Measurements from ENCODE around the gene PIK3C2G.

Gene PIK3C2G

GRCh38 chr12:18581232-18581962, 320.1 kb downstream of the PIK3C2G start:
- TF ChIP-seq, protein P1, sequence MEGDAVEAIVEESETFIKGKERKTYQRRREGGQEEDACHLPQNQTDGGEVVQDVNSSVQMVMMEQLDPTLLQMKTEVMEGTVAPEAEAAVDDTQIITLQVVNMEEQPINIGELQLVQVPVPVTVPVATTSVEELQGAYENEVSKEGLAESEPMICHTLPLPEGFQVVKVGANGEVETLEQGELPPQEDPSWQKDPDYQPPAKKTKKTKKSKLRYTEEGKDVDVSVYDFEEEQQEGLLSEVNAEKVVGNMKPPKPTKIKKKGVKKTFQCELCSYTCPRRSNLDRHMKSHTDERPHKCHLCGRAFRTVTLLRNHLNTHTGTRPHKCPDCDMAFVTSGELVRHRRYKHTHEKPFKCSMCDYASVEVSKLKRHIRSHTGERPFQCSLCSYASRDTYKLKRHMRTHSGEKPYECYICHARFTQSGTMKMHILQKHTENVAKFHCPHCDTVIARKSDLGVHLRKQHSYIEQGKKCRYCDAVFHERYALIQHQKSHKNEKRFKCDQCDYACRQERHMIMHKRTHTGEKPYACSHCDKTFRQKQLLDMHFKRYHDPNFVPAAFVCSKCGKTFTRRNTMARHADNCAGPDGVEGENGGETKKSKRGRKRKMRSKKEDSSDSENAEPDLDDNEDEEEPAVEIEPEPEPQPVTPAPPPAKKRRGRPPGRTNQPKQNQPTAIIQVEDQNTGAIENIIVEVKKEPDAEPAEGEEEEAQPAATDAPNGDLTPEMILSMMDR (IDR thresholded peaks at IDR 0.05): no peak
- TF ChIP-seq ZFX (IDR thresholded peaks at IDR 0.05; ENCODE audit: borderline replicate concordance): no peak
- H3K27ac ChIP-seq: no peak overlapping the region

DNA sequence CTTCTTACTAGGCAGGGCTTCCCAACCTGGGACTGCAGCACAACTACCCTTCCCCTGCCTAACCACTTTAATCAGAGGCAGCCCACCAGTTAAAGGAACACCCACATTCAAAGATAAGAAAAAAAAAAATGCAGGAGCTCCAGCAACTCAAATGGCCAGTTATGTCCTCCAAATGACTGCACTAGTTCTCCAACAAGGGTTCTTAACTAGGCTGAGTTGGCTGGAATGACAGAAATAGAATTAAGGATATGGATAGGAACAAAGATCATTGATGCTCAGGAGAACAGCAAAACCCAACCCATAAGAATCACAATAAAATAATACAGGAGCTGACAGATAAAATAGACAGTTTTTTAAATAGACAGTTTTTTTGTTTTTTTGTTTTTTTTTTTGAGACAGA, 322.3 kb downstream of the PIK3C2G start:
- TF ChIP-seq ZFX (IDR thresholded peaks at IDR 0.05; ENCODE audit: borderline replicate concordance): no peak
- TF ChIP-seq, protein P1 (IDR thresholded peaks at IDR 0.05): no peak

DNA sequence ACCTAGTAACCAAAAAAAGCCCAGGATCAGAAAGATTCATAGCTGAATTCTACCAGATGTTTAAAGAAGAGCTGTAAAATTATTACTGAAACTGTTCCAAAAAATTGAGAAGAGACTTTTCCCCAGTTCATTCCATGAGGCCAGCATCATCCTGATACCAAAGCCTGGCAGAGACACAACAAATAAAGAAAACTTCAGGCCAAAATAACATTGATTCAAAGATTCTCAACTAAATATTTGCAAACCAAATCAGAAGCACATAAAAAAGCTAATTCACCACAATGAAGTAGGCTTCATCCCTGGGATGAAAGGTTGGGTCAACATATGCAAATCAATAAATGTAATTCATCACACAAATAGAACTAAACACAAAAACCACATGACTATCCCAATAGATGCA, 325.3 kb downstream of the PIK3C2G start:
- no peak overlapping the region for H3K27ac ChIP-seq
- TF ChIP-seq ZFX (IDR thresholded peaks at IDR 0.05; ENCODE audit: borderline replicate concordance): no peak
- TF ChIP-seq, protein P1 (IDR thresholded peaks at IDR 0.05): no peak

More for the DNA sequence above, 322.3 kb downstream of the PIK3C2G start:
- no peak overlapping the region for H3K27ac ChIP-seq

GRCh38 chr12:18589316-18589715, 328.0 kb downstream of the PIK3C2G start:
- H3K27ac ChIP-seq: no peak overlapping the region
- TF ChIP-seq ZFX (IDR thresholded peaks at IDR 0.05; ENCODE audit: borderline replicate concordance): no peak
- TF ChIP-seq, protein P1 (IDR thresholded peaks at IDR 0.05): peak; percentile 40

GRCh38 chr12:18591473-18591872, 330.2 kb downstream of the PIK3C2G start:
- TF ChIP-seq, protein P1 (IDR thresholded peaks at IDR 0.05): no peak
- no peak for TF ChIP-seq ZFX (IDR thresholded peaks at IDR 0.05; ENCODE audit: borderline replicate concordance)

GRCh38 chr12:18595412-18595811, 334.1 kb downstream of the PIK3C2G start:
- no peak overlapping the region for H3K27ac ChIP-seq
- no peak for TF ChIP-seq ZFX (IDR thresholded peaks at IDR 0.05; ENCODE audit: borderline replicate concordance)
- TF ChIP-seq, protein P1 (IDR thresholded peaks at IDR 0.05): no peak

More at GRCh38 chr12:18591473-18591872, 330.2 kb downstream of the PIK3C2G start:
- H3K27ac ChIP-seq: no peak overlapping the region

DNA sequence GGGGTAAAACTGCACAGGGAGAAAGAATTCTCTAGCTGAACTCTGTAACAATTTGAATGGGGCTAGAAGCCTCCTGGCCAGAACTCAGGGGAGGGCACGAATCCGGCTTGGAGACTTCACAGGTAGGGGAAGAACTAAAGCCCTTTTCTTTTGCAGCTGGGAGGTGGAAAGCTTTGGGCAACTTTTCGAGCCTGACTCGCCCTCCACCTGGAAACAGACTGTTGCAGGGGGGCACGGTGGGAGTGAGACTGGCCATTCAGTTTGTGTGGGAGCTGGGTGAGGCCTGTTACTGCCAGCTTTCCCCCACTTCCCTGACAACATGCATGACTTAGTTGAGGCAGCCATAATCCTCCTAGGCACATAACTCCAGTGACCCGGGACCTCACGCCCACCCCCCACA, 340.6 kb downstream of the PIK3C2G start:
- TF ChIP-seq, protein P1 (IDR thresholded peaks at IDR 0.05): no peak
- no peak for TF ChIP-seq ZFX (IDR thresholded peaks at IDR 0.05; ENCODE audit: borderline replicate concordance)
- no peak overlapping the region for H3K27ac ChIP-seq
